ENCODE measurements around the gene DMD. TPM values are rescaled to one million over a fixed set of nuclear protein-coding genes. Genes with fewer than 3 reads are reported as not detected.
"Not testable (repeated sequence)": the region's sequence is repeated elsewhere in the genome, so short reads cannot be mapped to it uniquely, and the experiment has no call there.

Gene DMD
- total RNA-seq, 2 donors from 2014 or later = 0.32 to 1.8 TPM

DNA sequence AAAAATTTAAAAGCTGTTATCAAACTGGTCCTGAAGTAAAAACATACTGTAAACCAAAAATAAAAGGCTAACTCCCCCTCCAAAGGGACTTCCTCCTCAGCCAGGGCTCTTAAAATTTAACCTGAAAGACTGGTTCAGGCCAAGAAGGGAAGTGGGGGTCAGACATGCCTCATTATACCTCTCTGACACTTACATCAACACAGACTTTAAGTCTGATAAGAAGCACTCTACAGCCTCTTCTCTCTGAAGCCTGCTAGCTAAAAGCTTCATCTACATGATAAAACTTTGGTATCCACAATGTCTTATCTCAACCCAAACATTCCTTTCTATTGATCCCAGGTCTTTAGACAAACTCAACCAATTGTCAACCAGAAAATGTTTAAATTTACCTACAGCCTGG, 682.9 kb downstream of the DMD start:
- not testable (repeated sequence) for H3K9me3 ChIP-seq (ENCODE audit: control insufficient read depth, low read length, poor library complexity, severe bottlenecking); H3K27me3 Mint-ChIP-seq; DNase-seq; H3K4me1 Mint-ChIP-seq; H3K27ac Mint-ChIP-seq; H3K36me3 Mint-ChIP-seq (ENCODE audit: low read depth); H3K4me3 Mint-ChIP-seq; ATAC-seq

DNA sequence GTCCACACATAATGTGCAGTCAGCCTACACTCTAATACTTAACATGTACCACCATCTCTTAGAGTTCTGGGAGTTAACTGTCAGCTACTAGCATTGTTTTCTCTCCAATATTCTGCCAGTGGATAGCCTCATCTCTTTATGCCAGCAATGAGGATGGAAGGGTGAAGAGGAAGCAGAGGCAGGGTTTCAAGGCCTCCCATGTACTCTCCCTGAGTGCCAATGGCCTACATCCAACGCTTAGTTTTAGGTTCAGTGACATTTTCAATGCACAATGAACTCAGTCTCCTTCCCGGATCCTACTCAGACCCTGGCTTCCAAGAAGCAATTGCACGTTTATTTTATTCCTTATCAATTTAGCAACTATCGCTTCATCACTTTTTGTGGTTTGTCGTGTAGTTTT, 686.1 kb downstream of the DMD start:
- no peaks in the 10 kb centered on the region for H3K4me1 Mint-ChIP-seq
- DNase-seq = no peak
- H3K27me3 Mint-ChIP-seq = no peaks in the 10 kb centered on the region
- H3K36me3 Mint-ChIP-seq (ENCODE audit: low read depth) = no peaks in the 10 kb centered on the region
- ATAC-seq = no peak
- H3K9me3 ChIP-seq (ENCODE audit: control insufficient read depth, low read length, poor library complexity, severe bottlenecking) = no peaks in the 10 kb centered on the region
- H3K4me3 Mint-ChIP-seq = no peak overlapping the region
- H3K27ac Mint-ChIP-seq = no peak overlapping the region

DNA sequence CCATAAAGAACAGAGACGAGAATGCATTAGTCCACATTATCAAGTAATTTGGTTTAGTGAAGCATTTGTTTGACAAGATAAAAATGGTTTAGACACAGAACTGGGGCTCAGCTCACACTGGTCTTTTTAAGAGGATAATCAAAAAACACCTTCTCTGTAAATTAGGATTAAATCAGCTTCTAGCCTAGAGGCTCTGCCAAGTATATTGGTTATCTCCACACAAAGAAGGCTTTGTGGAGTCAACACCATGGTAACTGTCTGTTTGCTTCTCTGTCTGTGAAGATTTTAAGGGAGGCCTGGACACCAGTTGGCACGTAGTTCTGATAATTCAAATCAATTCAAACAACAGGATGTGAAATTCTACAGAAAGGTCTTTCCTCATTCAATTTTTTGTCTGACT, 687.0 kb downstream of the DMD start:
- no peaks in the 10 kb centered on the region for H3K36me3 Mint-ChIP-seq (ENCODE audit: low read depth)
- no peaks in the 10 kb centered on the region for H3K4me1 Mint-ChIP-seq
- ATAC-seq (no peak), DNase-seq (no peak)
- H3K4me3 Mint-ChIP-seq = no peak overlapping the region
- H3K27ac Mint-ChIP-seq = no peak overlapping the region
- no peaks in the 10 kb centered on the region for H3K27me3 Mint-ChIP-seq
- no peaks in the 10 kb centered on the region for H3K9me3 ChIP-seq (ENCODE audit: control insufficient read depth, low read length, poor library complexity, severe bottlenecking)

DNA sequence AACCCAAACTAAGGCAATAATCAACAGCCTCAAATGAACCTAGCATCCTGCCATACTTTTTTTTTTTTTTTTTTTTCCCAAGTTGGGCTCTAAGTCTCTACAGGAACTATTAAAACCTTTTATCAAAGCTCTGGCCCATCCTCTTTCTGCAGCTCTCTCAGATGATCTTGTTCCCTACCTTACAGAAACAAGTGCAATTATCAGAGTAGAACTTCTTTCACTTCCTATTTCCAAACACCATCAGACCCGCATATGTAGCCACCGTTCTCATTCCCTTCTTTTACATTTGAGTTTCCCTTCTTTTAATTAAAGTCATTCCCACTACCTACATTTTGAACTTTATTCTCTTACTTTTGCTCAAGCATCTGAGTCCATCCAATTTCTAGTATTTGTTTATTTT, 690.6 kb downstream of the DMD start:
- DNase-seq = no peak
- H3K36me3 Mint-ChIP-seq (ENCODE audit: low read depth) = no peaks in the 10 kb centered on the region
- no peak overlapping the region for H3K4me3 Mint-ChIP-seq
- H3K27ac Mint-ChIP-seq = no peak overlapping the region
- H3K4me1 Mint-ChIP-seq = no peaks in the 10 kb centered on the region
- ATAC-seq = no peak
- no peaks in the 10 kb centered on the region for H3K27me3 Mint-ChIP-seq
- no peaks in the 10 kb centered on the region for H3K9me3 ChIP-seq (ENCODE audit: control insufficient read depth, low read length, poor library complexity, severe bottlenecking)

DNA sequence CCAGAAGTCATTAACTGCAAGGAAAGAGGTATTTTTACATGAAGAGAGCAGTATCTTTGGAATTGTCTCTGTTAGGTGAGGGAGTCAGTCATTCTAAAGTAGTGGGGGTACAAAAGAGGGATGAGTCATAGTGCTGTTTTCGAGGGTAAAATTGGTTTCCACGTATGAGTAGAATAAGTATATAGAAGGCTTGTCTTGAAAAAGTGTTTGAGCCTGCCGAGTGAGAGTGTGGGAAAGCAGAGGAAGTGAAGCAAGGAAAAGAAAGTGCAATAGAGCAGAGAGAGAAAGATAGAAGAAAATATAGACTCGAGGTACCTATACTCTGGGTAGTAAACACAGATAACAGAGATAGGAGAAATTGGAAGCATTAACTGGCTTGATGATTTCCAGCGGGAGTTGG, 696.4 kb downstream of the DMD start:
- DNase-seq (no peak), ATAC-seq (no peak)
- Mint-ChIP-seq H3K4me3 (no peak overlapping the region), H3K27me3 (no peaks in the 10 kb centered on the region), H3K36me3 (ENCODE audit: low read depth) (no peaks in the 10 kb centered on the region), H3K4me1 (peaks cover 2% of the 10 kb centered on the region), H3K27ac (peak overlapping the region; percentile 60)
- no peaks in the 10 kb centered on the region for H3K9me3 ChIP-seq (ENCODE audit: control insufficient read depth, low read length, poor library complexity, severe bottlenecking)

DNA sequence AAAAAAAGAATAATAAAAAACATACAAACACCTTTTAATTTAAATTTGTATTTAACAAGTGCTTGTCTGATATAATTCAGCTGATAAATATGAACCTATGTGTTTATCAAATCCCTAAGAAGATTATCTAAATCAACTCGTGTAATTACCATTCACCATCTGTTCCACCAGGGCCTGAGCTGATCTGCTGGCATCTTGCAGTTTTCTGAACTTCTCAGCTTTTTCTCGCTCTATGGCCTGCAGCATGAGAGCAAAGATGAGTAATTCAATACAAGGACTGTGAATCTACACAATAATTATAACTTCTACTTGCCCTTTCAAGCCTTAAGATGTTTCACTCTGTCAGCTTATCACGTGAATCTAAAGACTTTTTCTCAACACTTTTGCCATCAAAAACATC, 709.7 kb downstream of the DMD start:
- H3K27ac Mint-ChIP-seq = no peak overlapping the region
- H3K36me3 Mint-ChIP-seq (ENCODE audit: low read depth) = no peaks in the 10 kb centered on the region
- ATAC-seq (no peak), DNase-seq (no peak)
- no peaks in the 10 kb centered on the region for H3K4me1 Mint-ChIP-seq
- no peaks in the 10 kb centered on the region for H3K9me3 ChIP-seq (ENCODE audit: control insufficient read depth, low read length, poor library complexity, severe bottlenecking)
- H3K4me3 Mint-ChIP-seq = no peak overlapping the region
- no peaks in the 10 kb centered on the region for H3K27me3 Mint-ChIP-seq

DNA sequence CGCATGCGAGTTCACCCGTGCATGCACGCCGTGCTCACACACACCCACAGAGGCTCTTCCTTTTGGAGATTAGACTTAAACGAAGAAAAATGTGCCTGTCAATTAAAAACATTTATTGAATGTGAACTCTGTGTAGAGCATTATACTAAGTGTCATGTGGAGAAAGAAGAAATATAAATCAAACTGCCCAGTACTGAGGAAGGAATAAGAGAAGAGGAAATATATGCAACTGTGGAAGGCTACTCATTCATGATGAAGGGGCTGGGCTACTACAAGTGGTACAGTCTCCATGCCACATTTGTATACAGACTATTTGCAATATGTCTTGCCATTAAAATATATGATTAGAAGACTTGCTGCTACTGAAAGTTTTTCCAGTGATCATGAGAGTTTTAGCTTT, 714.7 kb downstream of the DMD start:
- H3K36me3 Mint-ChIP-seq (ENCODE audit: low read depth) = no peaks in the 10 kb centered on the region
- H3K27me3 Mint-ChIP-seq = no peaks in the 10 kb centered on the region
- H3K27ac Mint-ChIP-seq = no peak overlapping the region

DNA sequence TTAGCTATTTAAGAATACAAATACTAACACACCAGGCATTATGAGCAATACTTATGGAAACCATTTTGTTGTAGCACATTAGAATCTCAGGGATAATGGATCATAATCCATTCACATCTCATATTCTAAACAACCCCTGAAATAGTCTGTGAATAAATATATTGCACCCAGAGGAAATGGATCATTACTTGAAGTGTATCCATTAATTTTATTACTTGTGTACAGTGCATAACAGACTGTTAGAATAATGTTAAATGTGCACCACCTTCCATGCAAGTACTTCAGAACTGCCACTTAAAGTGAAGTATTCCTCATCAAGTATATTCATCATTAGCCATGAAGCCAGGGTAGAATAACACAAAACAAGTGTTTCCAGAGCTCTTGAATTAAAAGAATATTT, 715.5 kb downstream of the DMD start:
- Mint-ChIP-seq H3K36me3 (ENCODE audit: low read depth) (no peaks in the 10 kb centered on the region), H3K27me3 (no peaks in the 10 kb centered on the region), H3K4me1 (no peaks in the 10 kb centered on the region), H3K4me3 (no peak overlapping the region), H3K27ac (no peak overlapping the region)
- no peak for DNase-seq
- no peak for ATAC-seq
- no peaks in the 10 kb centered on the region for H3K9me3 ChIP-seq (ENCODE audit: control insufficient read depth, low read length, poor library complexity, severe bottlenecking)

More for the DNA sequence above, 714.7 kb downstream of the DMD start:
- Mint-ChIP-seq H3K4me3 (no peak overlapping the region), H3K4me1 (no peaks in the 10 kb centered on the region)
- ATAC-seq (no peak), DNase-seq (no peak)
- H3K9me3 ChIP-seq (ENCODE audit: control insufficient read depth, low read length, poor library complexity, severe bottlenecking) = no peaks in the 10 kb centered on the region

DNA sequence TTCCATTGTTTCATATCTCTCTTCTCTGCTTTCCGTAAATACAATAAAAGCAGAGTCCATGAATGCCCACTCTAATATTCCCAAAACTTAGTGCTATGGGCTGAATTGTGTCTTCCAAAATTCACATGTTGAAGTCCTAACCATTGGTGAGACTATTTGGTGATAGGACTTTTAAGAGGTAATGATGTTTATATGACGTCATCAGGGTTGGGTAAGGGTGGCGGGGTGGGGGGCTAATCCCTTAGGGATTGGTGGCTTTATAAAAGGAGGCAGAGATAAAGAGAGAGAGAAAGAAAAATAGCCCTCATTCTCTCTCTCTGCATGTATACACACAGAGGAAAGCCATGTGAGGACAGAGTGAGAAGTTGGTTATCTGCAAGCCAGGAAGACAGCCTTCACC, 722.2 kb downstream of the DMD start:
- no peak overlapping the region for H3K27ac Mint-ChIP-seq
- H3K9me3 ChIP-seq (ENCODE audit: control insufficient read depth, low read length, poor library complexity, severe bottlenecking) = no peaks in the 10 kb centered on the region
- ATAC-seq (no peak), DNase-seq (no peak)
- no peak overlapping the region for H3K4me3 Mint-ChIP-seq
- peaks cover 5% of the 10 kb centered on the region for H3K27me3 Mint-ChIP-seq
- no peaks in the 10 kb centered on the region for H3K36me3 Mint-ChIP-seq (ENCODE audit: low read depth)
- H3K4me1 Mint-ChIP-seq = no peaks in the 10 kb centered on the region

DNA sequence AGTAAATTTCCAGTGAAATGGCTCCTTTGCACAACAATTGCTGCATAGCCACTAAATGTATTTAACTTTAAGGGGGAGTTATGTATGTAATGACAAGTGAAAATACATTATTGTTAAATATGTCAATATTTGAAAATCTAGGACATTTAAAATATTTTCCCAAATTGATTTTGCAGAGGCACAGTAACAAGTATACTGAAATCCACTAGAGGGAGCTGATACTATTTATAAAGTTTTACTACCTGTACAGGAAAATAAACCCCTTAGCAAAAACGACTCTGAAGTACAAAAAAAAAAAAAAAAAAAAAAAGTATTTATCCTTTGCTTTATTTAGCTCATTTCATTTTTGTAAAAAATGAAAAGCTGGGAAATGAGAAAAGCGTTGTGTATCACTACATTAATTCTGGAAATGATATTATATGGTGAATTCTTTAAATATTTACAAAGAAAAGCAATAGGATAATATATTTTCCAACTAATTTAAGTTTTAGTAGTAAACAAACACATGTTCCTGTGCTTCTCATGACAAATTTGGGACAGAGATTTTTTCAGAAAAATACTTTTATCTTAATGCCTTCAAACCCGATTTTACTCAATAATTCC, 727.7 kb downstream of the DMD start:
- DNase-seq (no peak), ATAC-seq (no peak)
- no peak overlapping the region for H3K4me3 Mint-ChIP-seq
- no peak overlapping the region for H3K27ac Mint-ChIP-seq
- no peaks in the 10 kb centered on the region for H3K9me3 ChIP-seq (ENCODE audit: control insufficient read depth, low read length, poor library complexity, severe bottlenecking)
- H3K36me3 Mint-ChIP-seq (ENCODE audit: low read depth) = no peaks in the 10 kb centered on the region
- H3K27me3 Mint-ChIP-seq = no peaks in the 10 kb centered on the region
- H3K4me1 Mint-ChIP-seq = no peaks in the 10 kb centered on the region

DNA sequence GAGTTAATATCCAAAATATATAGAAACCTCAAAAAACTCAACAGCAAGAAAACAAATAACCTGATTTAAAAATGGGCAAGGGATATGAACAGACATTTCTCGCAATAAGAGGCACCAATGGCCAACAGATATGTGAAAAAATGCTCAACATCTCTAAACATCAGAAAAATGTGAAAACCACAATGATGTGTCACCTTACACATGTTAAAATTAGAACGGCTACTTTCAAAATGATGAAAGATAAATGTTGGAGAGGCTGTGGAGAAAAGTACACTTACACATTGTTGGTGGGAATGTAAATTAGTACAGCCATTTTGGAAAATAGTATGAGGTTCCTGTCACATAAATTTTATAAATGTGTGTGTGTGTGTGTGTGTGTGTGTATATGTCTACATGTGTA, 731.3 kb downstream of the DMD start:
- H3K9me3 ChIP-seq (ENCODE audit: control insufficient read depth, low read length, poor library complexity, severe bottlenecking) = no peaks in the 10 kb centered on the region
- H3K4me3 Mint-ChIP-seq = no peak overlapping the region
- no peaks in the 10 kb centered on the region for H3K27me3 Mint-ChIP-seq
- no peaks in the 10 kb centered on the region for H3K4me1 Mint-ChIP-seq
- no peaks in the 10 kb centered on the region for H3K36me3 Mint-ChIP-seq (ENCODE audit: low read depth)
- DNase-seq (no peak), ATAC-seq (no peak)
- no peak overlapping the region for H3K27ac Mint-ChIP-seq

DNA sequence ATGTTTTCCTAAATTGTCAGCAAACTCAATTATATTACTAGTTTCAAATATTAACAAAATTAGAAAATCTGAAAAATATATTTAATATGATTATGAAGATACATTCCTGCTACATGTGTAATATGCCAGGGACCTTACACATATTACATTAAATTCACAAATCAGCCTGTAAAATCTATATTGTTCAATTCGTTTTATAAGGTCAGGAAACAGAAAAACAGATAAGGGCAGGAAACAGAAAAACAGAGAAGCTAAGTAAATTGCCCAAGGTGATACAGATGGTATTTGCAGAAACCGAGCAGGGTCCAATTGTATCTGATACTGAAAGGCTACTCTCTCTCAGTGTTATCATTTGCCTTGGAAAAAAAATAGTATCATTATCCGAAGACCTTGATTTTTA, 739.0 kb downstream of the DMD start:
- no peaks in the 10 kb centered on the region for H3K36me3 Mint-ChIP-seq (ENCODE audit: low read depth)
- DNase-seq (no peak), ATAC-seq (no peak)
- H3K9me3 ChIP-seq (ENCODE audit: control insufficient read depth, low read length, poor library complexity, severe bottlenecking) = no peaks in the 10 kb centered on the region
- H3K27ac Mint-ChIP-seq = no peak overlapping the region
- no peaks in the 10 kb centered on the region for H3K4me1 Mint-ChIP-seq
- no peak overlapping the region for H3K4me3 Mint-ChIP-seq
- no peaks in the 10 kb centered on the region for H3K27me3 Mint-ChIP-seq

DNA sequence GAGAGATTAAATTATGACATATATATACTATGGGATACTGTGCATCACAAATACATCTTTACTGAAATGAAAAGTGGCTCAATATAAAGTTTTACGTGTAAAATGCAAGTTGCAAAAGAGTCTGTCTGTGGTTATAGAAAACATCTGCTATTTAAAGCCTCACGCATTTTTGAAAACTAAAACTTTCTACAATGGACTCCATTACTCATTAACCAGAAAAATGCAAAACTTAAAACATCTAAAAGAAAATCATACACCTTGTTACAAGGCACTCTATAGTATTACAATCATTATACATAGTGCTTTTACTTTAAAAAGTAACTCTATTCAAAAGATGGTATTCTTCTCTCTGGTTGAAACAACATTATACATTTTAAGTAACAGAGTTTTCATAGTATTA, 755.6 kb downstream of the DMD start:
- peaks cover 4% of the 10 kb centered on the region for H3K27me3 Mint-ChIP-seq
- H3K36me3 Mint-ChIP-seq (ENCODE audit: low read depth) = peaks cover 2% of the 10 kb centered on the region
- no peaks in the 10 kb centered on the region for H3K9me3 ChIP-seq (ENCODE audit: control insufficient read depth, low read length, poor library complexity, severe bottlenecking)
- H3K4me3 Mint-ChIP-seq = no peak overlapping the region
- ATAC-seq (no peak), DNase-seq (no peak)
- no peak overlapping the region for H3K27ac Mint-ChIP-seq
- H3K4me1 Mint-ChIP-seq = no peaks in the 10 kb centered on the region

DNA sequence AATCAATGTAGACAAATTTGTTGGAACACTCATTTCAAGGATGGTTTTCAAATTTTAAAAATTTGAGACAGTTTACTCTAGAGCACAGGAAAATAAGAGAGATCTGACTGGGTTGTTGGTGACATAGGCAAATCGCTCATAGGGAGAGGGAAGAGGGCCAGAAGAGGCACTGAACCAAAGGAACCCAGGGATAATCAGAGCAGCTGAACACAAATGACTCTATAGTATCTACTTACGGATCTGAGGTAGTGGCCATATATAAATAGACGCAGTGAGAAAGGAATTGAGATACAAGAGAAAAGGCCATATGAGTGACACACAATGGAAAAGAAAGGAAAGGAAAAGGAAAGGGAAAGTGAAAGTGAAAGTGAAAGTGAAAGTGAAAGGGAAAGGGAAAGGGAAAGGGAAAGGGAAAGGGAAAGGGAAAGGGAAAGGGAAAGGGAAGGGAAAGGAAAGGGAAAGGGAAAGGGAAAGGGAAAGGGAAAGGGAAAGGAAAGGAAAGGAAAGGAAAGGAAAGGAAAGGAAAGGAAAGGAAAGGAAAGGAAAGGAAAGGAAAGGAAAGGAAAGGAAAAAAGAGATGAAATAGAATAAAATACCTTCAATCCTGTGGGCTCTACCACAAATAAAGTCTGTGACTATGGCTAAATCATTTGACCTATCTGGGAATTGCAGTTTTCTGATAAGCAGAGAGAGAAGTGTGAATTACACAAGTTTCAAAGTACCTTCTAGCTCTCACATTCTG, 759.2 kb downstream of the DMD start:
- ATAC-seq = no peak
- Mint-ChIP-seq H3K36me3 (ENCODE audit: low read depth) (peaks cover 5% of the 10 kb centered on the region), H3K27ac (no peak overlapping the region), H3K27me3 (no peaks in the 10 kb centered on the region), H3K4me1 (peaks cover 6% of the 10 kb centered on the region), H3K4me3 (no peak overlapping the region)
- no peak for DNase-seq
- H3K9me3 ChIP-seq (ENCODE audit: control insufficient read depth, low read length, poor library complexity, severe bottlenecking) = no peaks in the 10 kb centered on the region

Data from T-helper 17 cell (primary cell).